ENCODE results near the gene SLC6A7.

DNA sequence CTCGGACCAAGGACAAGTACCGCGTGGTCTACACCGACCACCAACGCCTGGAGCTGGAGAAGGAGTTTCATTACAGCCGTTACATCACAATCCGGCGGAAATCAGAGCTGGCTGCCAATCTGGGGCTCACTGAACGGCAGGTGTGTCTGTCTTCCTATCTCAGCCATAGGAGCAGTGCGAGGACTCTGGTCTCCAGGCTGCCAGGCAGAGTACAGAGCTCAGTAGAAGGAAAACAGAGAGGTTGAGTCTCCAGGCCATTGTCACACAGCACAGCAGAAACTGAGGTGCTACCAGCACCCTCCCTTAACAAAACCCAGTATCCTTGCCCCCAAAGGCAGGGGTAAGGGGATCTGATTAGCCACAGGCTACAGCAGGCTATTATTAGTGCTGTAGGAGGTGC, 7.1 kb upstream of the SLC6A7 start:
- TF ChIP-seq, protein P1, sequence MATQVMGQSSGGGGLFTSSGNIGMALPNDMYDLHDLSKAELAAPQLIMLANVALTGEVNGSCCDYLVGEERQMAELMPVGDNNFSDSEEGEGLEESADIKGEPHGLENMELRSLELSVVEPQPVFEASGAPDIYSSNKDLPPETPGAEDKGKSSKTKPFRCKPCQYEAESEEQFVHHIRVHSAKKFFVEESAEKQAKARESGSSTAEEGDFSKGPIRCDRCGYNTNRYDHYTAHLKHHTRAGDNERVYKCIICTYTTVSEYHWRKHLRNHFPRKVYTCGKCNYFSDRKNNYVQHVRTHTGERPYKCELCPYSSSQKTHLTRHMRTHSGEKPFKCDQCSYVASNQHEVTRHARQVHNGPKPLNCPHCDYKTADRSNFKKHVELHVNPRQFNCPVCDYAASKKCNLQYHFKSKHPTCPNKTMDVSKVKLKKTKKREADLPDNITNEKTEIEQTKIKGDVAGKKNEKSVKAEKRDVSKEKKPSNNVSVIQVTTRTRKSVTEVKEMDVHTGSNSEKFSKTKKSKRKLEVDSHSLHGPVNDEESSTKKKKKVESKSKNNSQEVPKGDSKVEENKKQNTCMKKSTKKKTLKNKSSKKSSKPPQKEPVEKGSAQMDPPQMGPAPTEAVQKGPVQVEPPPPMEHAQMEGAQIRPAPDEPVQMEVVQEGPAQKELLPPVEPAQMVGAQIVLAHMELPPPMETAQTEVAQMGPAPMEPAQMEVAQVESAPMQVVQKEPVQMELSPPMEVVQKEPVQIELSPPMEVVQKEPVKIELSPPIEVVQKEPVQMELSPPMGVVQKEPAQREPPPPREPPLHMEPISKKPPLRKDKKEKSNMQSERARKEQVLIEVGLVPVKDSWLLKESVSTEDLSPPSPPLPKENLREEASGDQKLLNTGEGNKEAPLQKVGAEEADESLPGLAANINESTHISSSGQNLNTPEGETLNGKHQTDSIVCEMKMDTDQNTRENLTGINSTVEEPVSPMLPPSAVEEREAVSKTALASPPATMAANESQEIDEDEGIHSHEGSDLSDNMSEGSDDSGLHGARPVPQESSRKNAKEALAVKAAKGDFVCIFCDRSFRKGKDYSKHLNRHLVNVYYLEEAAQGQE (tag by site-specific recombination; IDR thresholded peaks at IDR 0.05): no peak
- TF ChIP-seq, protein P2, sequence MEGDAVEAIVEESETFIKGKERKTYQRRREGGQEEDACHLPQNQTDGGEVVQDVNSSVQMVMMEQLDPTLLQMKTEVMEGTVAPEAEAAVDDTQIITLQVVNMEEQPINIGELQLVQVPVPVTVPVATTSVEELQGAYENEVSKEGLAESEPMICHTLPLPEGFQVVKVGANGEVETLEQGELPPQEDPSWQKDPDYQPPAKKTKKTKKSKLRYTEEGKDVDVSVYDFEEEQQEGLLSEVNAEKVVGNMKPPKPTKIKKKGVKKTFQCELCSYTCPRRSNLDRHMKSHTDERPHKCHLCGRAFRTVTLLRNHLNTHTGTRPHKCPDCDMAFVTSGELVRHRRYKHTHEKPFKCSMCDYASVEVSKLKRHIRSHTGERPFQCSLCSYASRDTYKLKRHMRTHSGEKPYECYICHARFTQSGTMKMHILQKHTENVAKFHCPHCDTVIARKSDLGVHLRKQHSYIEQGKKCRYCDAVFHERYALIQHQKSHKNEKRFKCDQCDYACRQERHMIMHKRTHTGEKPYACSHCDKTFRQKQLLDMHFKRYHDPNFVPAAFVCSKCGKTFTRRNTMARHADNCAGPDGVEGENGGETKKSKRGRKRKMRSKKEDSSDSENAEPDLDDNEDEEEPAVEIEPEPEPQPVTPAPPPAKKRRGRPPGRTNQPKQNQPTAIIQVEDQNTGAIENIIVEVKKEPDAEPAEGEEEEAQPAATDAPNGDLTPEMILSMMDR (tag by site-specific recombination; IDR thresholded peaks at IDR 0.05): no peak
- TF ChIP-seq SP7 (tag by site-specific recombination; IDR thresholded peaks at IDR 0.05) (no peak), ZNF24 (tag by site-specific recombination; IDR thresholded peaks at IDR 0.05) (no peak), ZNF214 (tag by site-specific recombination; IDR thresholded peaks at IDR 0.05; ENCODE audit: borderline replicate concordance) (no peak), ZNF621 (tag by site-specific recombination; IDR thresholded peaks at IDR 0.05) (no peak), ZNF670 (tag by site-specific recombination; IDR thresholded peaks at IDR 0.05; ENCODE audit: low read depth) (no peak), HOXC10 (CRISPR knock-in tag; IDR thresholded peaks at IDR 0.05) (no peak), ZNF596 (tag by site-specific recombination; IDR thresholded peaks at IDR 0.05) (no peak), MYNN (tag by site-specific recombination; IDR thresholded peaks at IDR 0.05; ENCODE audit: borderline replicate concordance) (no peak), ZNF549 (tag by site-specific recombination; IDR thresholded peaks at IDR 0.05) (no peak), ZNF677 (tag by site-specific recombination; IDR thresholded peaks at IDR 0.05) (no peak), ZFP37 (tag by site-specific recombination; IDR thresholded peaks at IDR 0.05) (no peak)
- TF ChIP-seq, protein P3, sequence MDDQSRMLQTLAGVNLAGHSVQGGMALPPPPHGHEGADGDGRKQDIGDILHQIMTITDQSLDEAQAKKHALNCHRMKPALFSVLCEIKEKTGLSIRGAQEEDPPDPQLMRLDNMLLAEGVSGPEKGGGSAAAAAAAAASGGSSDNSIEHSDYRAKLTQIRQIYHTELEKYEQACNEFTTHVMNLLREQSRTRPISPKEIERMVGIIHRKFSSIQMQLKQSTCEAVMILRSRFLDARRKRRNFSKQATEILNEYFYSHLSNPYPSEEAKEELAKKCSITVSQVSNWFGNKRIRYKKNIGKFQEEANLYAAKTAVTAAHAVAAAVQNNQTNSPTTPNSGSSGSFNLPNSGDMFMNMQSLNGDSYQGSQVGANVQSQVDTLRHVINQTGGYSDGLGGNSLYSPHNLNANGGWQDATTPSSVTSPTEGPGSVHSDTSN (CRISPR knock-in tag; IDR thresholded peaks at IDR 0.05): no peak

All from HEK293 (cell line).